Stomach (tissue), 4 donors: ENCODE measurements around the gene RNASET2.

Experiments used
- CTCF ChIP-seq, 7 experiments: fragments of 450-650 bp in 4 of 7; fragments of 200-600 bp in 3 of 7; sonication (generic) in 3 of 7; IDR thresholded peaks; one replicate each; pipeline ENCODE4 v1.5.1; 2016 to 2019; ENCODE audit warnings: antibody characterized with exemption in 7 of 7, control low read depth in 2 of 7, mild to moderate bottlenecking in 1 of 7
- EP300 ChIP-seq: sonication (generic); formaldehyde crosslinking; IDR thresholded peaks from one replicate; pipeline ENCODE4 v1.6.1; 2017; ENCODE audit warnings: antibody characterized with exemption
- POLR2AphosphoS5 ChIP-seq, 3 donors: sonication (generic); formaldehyde crosslinking; IDR thresholded peaks; one replicate each; pipeline ENCODE4 v1.6.1; 2016; ENCODE audit warnings: antibody characterized with exemption in 3 of 3

- TF ChIP-seq CTCF (IDR thresholded peaks at IDR 0.05), result peak in 3 of 7 experiments; percentile 17 to 51 (median 18)
- no peak for TF ChIP-seq EP300
- peak; percentile 52 to 83 (median 57) for TF ChIP-seq POLR2AphosphoS5 (IDR thresholded peaks at IDR 0.05)
These were observed 43.0 kb upstream of the RNASET2 start, which contains the start of gene CEP43 for GRCh38 chr6:166999145-166999883.
